ENCODE results near the gene TFF2.

The TFF2 gene

GRCh38 chr21:42337276-42337675, 13.5 kb downstream of the TFF2 start:
- DNase-seq: no peak
- in situ Hi-C loops (cut with MboI; ENCODE audit: low pct_unique_long_range_greater_than_20kb, low sequenced_read_pairs): no loop called here

- no peak for DNase-seq
- in situ Hi-C loops (cut with MboI; ENCODE audit: low pct_unique_long_range_greater_than_20kb, low sequenced_read_pairs): no loop called here
Measured at GRCh38 chr21:42336054-42336453, 14.7 kb downstream of the TFF2 start.

- in situ Hi-C loops (cut with MboI; ENCODE audit: low pct_unique_long_range_greater_than_20kb, low sequenced_read_pairs): no loop called here
- no peak for DNase-seq
Measured at GRCh38 chr21:42332557-42333317, 18.1 kb downstream of the TFF2 start.

- in situ Hi-C loops (cut with MboI; ENCODE audit: low pct_unique_long_range_greater_than_20kb, low sequenced_read_pairs): no loop called here
Measured at GRCh38 chr21:42331660-42332059, 19.1 kb downstream of the TFF2 start.

GRCh38 chr21:42330380-42331371, 20.1 kb downstream of the TFF2 start:
- in situ Hi-C loops (cut with MboI; ENCODE audit: low pct_unique_long_range_greater_than_20kb, low sequenced_read_pairs): no loop called here
- no peak for DNase-seq

More at GRCh38 chr21:42331660-42332059, 19.1 kb downstream of the TFF2 start:
- no peak for DNase-seq

- in situ Hi-C loops (cut with MboI; ENCODE audit: low pct_unique_long_range_greater_than_20kb, low sequenced_read_pairs): no loop called here
- DNase-seq: no peak
Measured at GRCh38 chr21:42324896-42325295, 25.9 kb downstream of the TFF2 start.

- no peak for DNase-seq
- in situ Hi-C loops (cut with MboI; ENCODE audit: low pct_unique_long_range_greater_than_20kb, low sequenced_read_pairs): no loop called here
Measured at GRCh38 chr21:42321845-42322244, 28.9 kb downstream of the TFF2 start.

GRCh38 chr21:42321231-42321630, 29.6 kb downstream of the TFF2 start:
- DNase-seq: no peak
- in situ Hi-C loops (cut with MboI; ENCODE audit: low pct_unique_long_range_greater_than_20kb, low sequenced_read_pairs): no loop called here

GRCh38 chr21:42320791-42321190, 30.0 kb downstream of the TFF2 start:
- in situ Hi-C loops (cut with MboI; ENCODE audit: low pct_unique_long_range_greater_than_20kb, low sequenced_read_pairs): no loop called here

GRCh38 chr21:42319851-42320572, 30.8 kb downstream of the TFF2 start:
- in situ Hi-C loops (cut with MboI; ENCODE audit: low pct_unique_long_range_greater_than_20kb, low sequenced_read_pairs): no loop called here
- no peak for DNase-seq

More at GRCh38 chr21:42320791-42321190, 30.0 kb downstream of the TFF2 start:
- DNase-seq: no peak

- in situ Hi-C loops (cut with MboI; ENCODE audit: low pct_unique_long_range_greater_than_20kb, low sequenced_read_pairs): no loop called here
- no peak for DNase-seq
Measured at GRCh38 chr21:42319376-42319775, 31.4 kb downstream of the TFF2 start.

- no peak for DNase-seq
- in situ Hi-C loops (cut with MboI; ENCODE audit: low pct_unique_long_range_greater_than_20kb, low sequenced_read_pairs): no loop called here
Measured at GRCh38 chr21:42317826-42318746, 32.7 kb downstream of the TFF2 start.

- in situ Hi-C loops (cut with MboI; ENCODE audit: low pct_unique_long_range_greater_than_20kb, low sequenced_read_pairs): no loop called here
- DNase-seq: no peak
Measured at GRCh38 chr21:42317341-42317741, 33.5 kb downstream of the TFF2 start.

GRCh38 chr21:42316891-42317290, 33.9 kb downstream of the TFF2 start:
- DNase-seq: no peak
- in situ Hi-C loops (cut with MboI; ENCODE audit: low pct_unique_long_range_greater_than_20kb, low sequenced_read_pairs): no loop called here

GRCh38 chr21:42315296-42315891, 35.4 kb downstream of the TFF2 start, which contains the start of gene TFF3:
TSS of gene TFF3 (minus strand) at chr21:42315409. CDS start at chr21:42315374, 35 bp downstream.
- no peak for DNase-seq
- in situ Hi-C loops (cut with MboI; ENCODE audit: low pct_unique_long_range_greater_than_20kb, low sequenced_read_pairs): no loop called here

- DNase-seq: no peak
- in situ Hi-C loops (cut with MboI; ENCODE audit: low pct_unique_long_range_greater_than_20kb, low sequenced_read_pairs): no loop called here
Measured at GRCh38 chr21:42314616-42315295, 36.0 kb downstream of the TFF2 start.

GRCh38 chr21:42313501-42313969, 37.3 kb downstream of the TFF2 start:
- DNase-seq: no peak
- in situ Hi-C loops (cut with MboI; ENCODE audit: low pct_unique_long_range_greater_than_20kb, low sequenced_read_pairs): no loop called here

Measured in KBM-7 (cell line).